ENCODE results near the gene RAPGEF5. TPM values are rescaled to one million over a fixed set of nuclear protein-coding genes. Genes with fewer than 3 reads are reported as not detected.

Gene RAPGEF5
- total RNA-seq, 2 experiments from 2014 or later: 0.66 to 0.99 TPM

- no peaks in the 10 kb centered on the region for H3K9me3 Mint-ChIP-seq (ENCODE audit: low read depth)
- H3K27ac Mint-ChIP-seq: no peak overlapping the region
- H3K4me3 Mint-ChIP-seq: no peak overlapping the region
- CTCF ChIA-PET: interaction anchor here (1.4 kb wide), 1 partner anchor 12 kb away, joined by 7 read pairs; no protein-coding TSS in a partner anchor
- peaks cover 28% of the 10 kb centered on the region for H3K4me1 Mint-ChIP-seq
- H3K36me3 Mint-ChIP-seq: no peaks in the 10 kb centered on the region
- H3K27me3 Mint-ChIP-seq: peaks cover 26% of the 10 kb centered on the region
- DNase-seq (peak; percentile 40), ATAC-seq (peak; percentile 36)
Measured at GRCh38 chr7:22121702-22122474, 235.1 kb downstream of the RAPGEF5 start.

GRCh38 chr7:22120391-22121053 lies 236.4 kb downstream of the RAPGEF5 start:
- Mint-ChIP-seq H3K27ac (no peak overlapping the region), H3K36me3 (no peaks in the 10 kb centered on the region), H3K4me3 (no peak overlapping the region), H3K4me1 (peaks cover 38% of the 10 kb centered on the region), H3K27me3 (peaks cover 26% of the 10 kb centered on the region), H3K9me3 (ENCODE audit: low read depth) (no peaks in the 10 kb centered on the region)
- DNase-seq (peak; percentile 21), ATAC-seq (no peak)
- CTCF ChIA-PET: interaction anchor here (1.2 kb wide), 1 partner anchor 11 kb away, joined by 6 read pairs; no protein-coding TSS in a partner anchor

- ATAC-seq (peak; percentile 44), DNase-seq (peak; percentile 54)
- CTCF ChIA-PET: no interaction called here
- H3K27ac Mint-ChIP-seq: no peak overlapping the region
- no peak overlapping the region for H3K4me3 Mint-ChIP-seq
- peaks cover 20% of the 10 kb centered on the region for H3K27me3 Mint-ChIP-seq
- H3K36me3 Mint-ChIP-seq: no peaks in the 10 kb centered on the region
- H3K4me1 Mint-ChIP-seq: peaks cover 31% of the 10 kb centered on the region
- no peaks in the 10 kb centered on the region for H3K9me3 Mint-ChIP-seq (ENCODE audit: low read depth)
Measured at GRCh38 chr7:22117222-22117621, 239.7 kb downstream of the RAPGEF5 start.

GRCh38 chr7:22116451-22117030 lies 240.4 kb downstream of the RAPGEF5 start:
- no peaks in the 10 kb centered on the region for H3K36me3 Mint-ChIP-seq
- peaks cover 18% of the 10 kb centered on the region for H3K27me3 Mint-ChIP-seq
- H3K4me3 Mint-ChIP-seq: no peak overlapping the region
- DNase-seq (peak; percentile 68), ATAC-seq (peak; percentile 71)
- no peaks in the 10 kb centered on the region for H3K9me3 Mint-ChIP-seq (ENCODE audit: low read depth)
- CTCF ChIA-PET: no interaction called here
- H3K4me1 Mint-ChIP-seq: peaks cover 24% of the 10 kb centered on the region
- H3K27ac Mint-ChIP-seq: no peak overlapping the region

- CTCF ChIA-PET: no interaction called here
- DNase-seq (no peak), ATAC-seq (no peak)
- Mint-ChIP-seq H3K27me3 (peaks cover 19% of the 10 kb centered on the region), H3K9me3 (ENCODE audit: low read depth) (no peaks in the 10 kb centered on the region), H3K27ac (no peak overlapping the region), H3K4me3 (no peak overlapping the region), H3K4me1 (peaks cover 21% of the 10 kb centered on the region), H3K36me3 (no peaks in the 10 kb centered on the region)
Measured at GRCh38 chr7:22115689-22116088, 241.3 kb downstream of the RAPGEF5 start.

- no peaks in the 10 kb centered on the region for H3K9me3 Mint-ChIP-seq (ENCODE audit: low read depth)
- DNase-seq: no peak
- H3K4me1 Mint-ChIP-seq: peaks cover 27% of the 10 kb centered on the region
- peaks cover 25% of the 10 kb centered on the region for H3K27me3 Mint-ChIP-seq
- no peak for ATAC-seq
- no peak overlapping the region for H3K27ac Mint-ChIP-seq
- H3K4me3 Mint-ChIP-seq: no peak overlapping the region
- CTCF ChIA-PET: no interaction called here
- no peaks in the 10 kb centered on the region for H3K36me3 Mint-ChIP-seq
Measured at GRCh38 chr7:22114440-22114981, 242.4 kb downstream of the RAPGEF5 start.

GRCh38 chr7:22113041-22113440 lies 243.9 kb downstream of the RAPGEF5 start:
- peaks cover 27% of the 10 kb centered on the region for H3K4me1 Mint-ChIP-seq
- no peak overlapping the region for H3K4me3 Mint-ChIP-seq
- H3K9me3 Mint-ChIP-seq (ENCODE audit: low read depth): no peaks in the 10 kb centered on the region
- CTCF ChIA-PET: interaction anchor here (0.8 to 6.0 kb wide), 4 partner anchors 9 to 372 kb away, joined by 3 to 46 read pairs (median 6); no protein-coding TSS in a partner anchor
- no peak overlapping the region for H3K27ac Mint-ChIP-seq
- H3K36me3 Mint-ChIP-seq: no peaks in the 10 kb centered on the region
- ATAC-seq: no peak
- DNase-seq: no peak
- peaks cover 28% of the 10 kb centered on the region for H3K27me3 Mint-ChIP-seq

GRCh38 chr7:22111661-22112060 lies 245.3 kb downstream of the RAPGEF5 start:
- Mint-ChIP-seq H3K27ac (no peak overlapping the region), H3K36me3 (no peaks in the 10 kb centered on the region), H3K27me3 (peaks cover 29% of the 10 kb centered on the region), H3K4me3 (no peak overlapping the region), H3K4me1 (peaks cover 14% of the 10 kb centered on the region), H3K9me3 (ENCODE audit: low read depth) (no peaks in the 10 kb centered on the region)
- no peak for ATAC-seq
- CTCF ChIA-PET: interaction anchor here (1.4 to 6.0 kb wide), 6 partner anchors 8 to 378 kb away, joined by 3 to 46 read pairs (median 8); no protein-coding TSS in a partner anchor
- DNase-seq: no peak

- Mint-ChIP-seq H3K4me1 (peaks cover 6% of the 10 kb centered on the region), H3K9me3 (ENCODE audit: low read depth) (no peaks in the 10 kb centered on the region), H3K36me3 (no peaks in the 10 kb centered on the region), H3K27ac (no peak overlapping the region), H3K27me3 (peaks cover 29% of the 10 kb centered on the region), H3K4me3 (no peak overlapping the region)
- CTCF ChIA-PET: interaction anchor here (0.8 to 6.0 kb wide), 17 partner anchors 7 to 944 kb away, joined by 3 to 46 read pairs (median 4); partner anchors contain the start of gene STEAP1B
- ATAC-seq: no peak
- DNase-seq: no peak
Measured at GRCh38 chr7:22110881-22111280, 246.1 kb downstream of the RAPGEF5 start.

GRCh38 chr7:22110227-22110839 lies 246.6 kb downstream of the RAPGEF5 start:
- peaks cover 6% of the 10 kb centered on the region for H3K4me1 Mint-ChIP-seq
- peak; percentile 91 for ATAC-seq
- no peak overlapping the region for H3K27ac Mint-ChIP-seq
- CTCF ChIA-PET: interaction anchor here (0.7 to 6.0 kb wide), 42 partner anchors 8 to 945 kb away, joined by 3 to 46 read pairs (median 4); partner anchors contain the start of gene STEAP1B
- peak; percentile 77 for DNase-seq
- peaks cover 29% of the 10 kb centered on the region for H3K27me3 Mint-ChIP-seq
- no peaks in the 10 kb centered on the region for H3K36me3 Mint-ChIP-seq
- H3K9me3 Mint-ChIP-seq (ENCODE audit: low read depth): no peaks in the 10 kb centered on the region
- no peak overlapping the region for H3K4me3 Mint-ChIP-seq

GRCh38 chr7:22109761-22110160 lies 247.2 kb downstream of the RAPGEF5 start:
- no peak for DNase-seq
- H3K36me3 Mint-ChIP-seq: no peaks in the 10 kb centered on the region
- no peak overlapping the region for H3K4me3 Mint-ChIP-seq
- H3K4me1 Mint-ChIP-seq: peaks cover 6% of the 10 kb centered on the region
- ATAC-seq: peak; percentile 18
- H3K27me3 Mint-ChIP-seq: peaks cover 29% of the 10 kb centered on the region
- H3K27ac Mint-ChIP-seq: no peak overlapping the region
- CTCF ChIA-PET: interaction anchor here (0.7 to 6.0 kb wide), 40 partner anchors 9 to 945 kb away, joined by 3 to 46 read pairs (median 4); partner anchors contain the start of gene STEAP1B
- no peaks in the 10 kb centered on the region for H3K9me3 Mint-ChIP-seq (ENCODE audit: low read depth)

GRCh38 chr7:22108151-22108845 lies 248.7 kb downstream of the RAPGEF5 start:
- no peak overlapping the region for H3K4me3 Mint-ChIP-seq
- H3K36me3 Mint-ChIP-seq: no peaks in the 10 kb centered on the region
- no peak for DNase-seq

More at GRCh38 chr7:22108151-22108845, 248.7 kb downstream of the RAPGEF5 start:
- no peak for ATAC-seq
- no peak overlapping the region for H3K27ac Mint-ChIP-seq
- peaks cover 29% of the 10 kb centered on the region for H3K27me3 Mint-ChIP-seq
- peaks cover 10% of the 10 kb centered on the region for H3K4me1 Mint-ChIP-seq
- CTCF ChIA-PET: interaction anchor here (0.8 to 6.0 kb wide), 5 partner anchors 20 to 392 kb away, joined by 3 to 46 read pairs (median 9); partner anchors contain the start of gene STEAP1B
- no peaks in the 10 kb centered on the region for H3K9me3 Mint-ChIP-seq (ENCODE audit: low read depth)

Data from activated CD8-positive, alpha-beta memory T cell treated with anti-CD3 and anti-CD28 coated beads, Interleukin-2, amount 10 ng/mL, durations not matched to agents 7 days and 5 days (primary cell).